Sciatic nerve (tissue), 2 donors: ENCODE measurements around the gene RBM43. TPM values are rescaled to one million over a fixed set of nuclear protein-coding genes. Genes with fewer than 3 reads are reported as not detected.
"Not testable (repeated sequence)": the region's sequence is repeated elsewhere in the genome, so short reads cannot be mapped to it uniquely, and the experiment has no call there.

Source experiments
- ATAC-seq: fragments of 200-7000 bp; cut with Tn5 transposase; one replicate; pipeline ENCODE4 v1.9.1; 2020; ENCODE audit warnings: mild to moderate bottlenecking, moderate library complexity
- DNase-seq: peaks from one replicate; pipeline ENCODE4 v3.0.0-alpha.2; 2020; ENCODE audit warnings: low spot score
- intact Hi-C: fragments of 100-400 bp; cut with DNase I; formaldehyde crosslinking; loops from one replicate; pipeline ENCODE4 v1.14.2; 2022
- total RNA-seq: library from RNA; stranded (reverse); fragmentation: NEBNext Ultra II Directional; extraction: Animal tissue kit (Norgen Biotek cat#: 25700); gene quantifications from one replicate; pipeline ENCODE4 v1.2.1, GENCODE V29; 2021
- donor health status: DM: no; HTN: no; CAD: no.
- donor health status: DM: no; HTN: no; CAD: no.

RBM43 gene
- total RNA-seq, 1 donor from 2014 or later = 23.7 TPM

- DNase-seq = no peak
- ATAC-seq = peak; percentile 41
- intact Hi-C loops = no loop called here
Measured at GRCh38 chr2:151237422-151238025, 24.1 kb downstream of the RBM43 start.

GRCh38 chr2:151233760-151234159 is 27.9 kb downstream of the RBM43 start:
- ATAC-seq, intact Hi-C loops, DNase-seq: not testable (repeated sequence)

GRCh38 chr2:151233288-151233687 is 28.4 kb downstream of the RBM43 start:
- DNase-seq, ATAC-seq, intact Hi-C loops: not testable (repeated sequence)

- ATAC-seq (no peak), DNase-seq (no peak)
- intact Hi-C loops = no loop called here
Measured at GRCh38 chr2:151230627-151231140, 31.0 kb downstream of the RBM43 start.

- intact Hi-C loops = no loop called here
- DNase-seq (no peak), ATAC-seq (no peak)
Measured at GRCh38 chr2:151228847-151229512, 32.7 kb downstream of the RBM43 start.

- ATAC-seq (no peak), DNase-seq (no peak)
- intact Hi-C loops = no loop called here
Measured at GRCh38 chr2:151217343-151217742, 44.3 kb downstream of the RBM43 start.

- intact Hi-C loops = no loop called here
- ATAC-seq = no peak
- no peak for DNase-seq
Measured at GRCh38 chr2:151207100-151207499, 54.6 kb downstream of the RBM43 start.

GRCh38 chr2:151206446-151206968 is 55.2 kb downstream of the RBM43 start:
- no peak for ATAC-seq
- no peak for DNase-seq
- intact Hi-C loops = no loop called here

- intact Hi-C loops = no loop called here
- ATAC-seq (no peak), DNase-seq (no peak)
Measured at GRCh38 chr2:151205571-151205970, 56.1 kb downstream of the RBM43 start.

- no peak for ATAC-seq
- intact Hi-C loops = no loop called here
Measured at GRCh38 chr2:151204756-151205155, 56.9 kb downstream of the RBM43 start.

GRCh38 chr2:151200844-151201243 is 60.8 kb downstream of the RBM43 start:
- ATAC-seq (no peak), DNase-seq (no peak)
- intact Hi-C loops = no loop called here

More at GRCh38 chr2:151204756-151205155, 56.9 kb downstream of the RBM43 start:
- no peak for DNase-seq

- intact Hi-C loops = no loop called here
- DNase-seq (no peak), ATAC-seq (no peak)
Measured at GRCh38 chr2:151200277-151200676, 61.4 kb downstream of the RBM43 start.

- intact Hi-C loops = no loop called here
- ATAC-seq = no peak
- DNase-seq = no peak
Measured at GRCh38 chr2:151198645-151199044, 63.0 kb downstream of the RBM43 start.

Other genes with a start within 250 kb of the RBM43 start
- 15.8 TPM for gene NMI, start 27.8 kb upstream of the RBM43 start, total RNA-seq
- 14.4 TPM for gene TNFAIP6, start 95.7 kb upstream of the RBM43 start, total RNA-seq
- gene RIF1, start 148.0 kb upstream of the RBM43 start, total RNA-seq = 70.8 TPM